ENCODE results near the gene RNF26. TPM values are rescaled to one million over a fixed set of nuclear protein-coding genes. Genes with fewer than 3 reads are reported as not detected.

Gene RNF26
- total and polyA plus RNA-seq, 2 of the 13 experiments (the other 11 are each of a cell fraction or from before 2014, with no cell fraction given), result 11.9 to 26.3 TPM

DNA sequence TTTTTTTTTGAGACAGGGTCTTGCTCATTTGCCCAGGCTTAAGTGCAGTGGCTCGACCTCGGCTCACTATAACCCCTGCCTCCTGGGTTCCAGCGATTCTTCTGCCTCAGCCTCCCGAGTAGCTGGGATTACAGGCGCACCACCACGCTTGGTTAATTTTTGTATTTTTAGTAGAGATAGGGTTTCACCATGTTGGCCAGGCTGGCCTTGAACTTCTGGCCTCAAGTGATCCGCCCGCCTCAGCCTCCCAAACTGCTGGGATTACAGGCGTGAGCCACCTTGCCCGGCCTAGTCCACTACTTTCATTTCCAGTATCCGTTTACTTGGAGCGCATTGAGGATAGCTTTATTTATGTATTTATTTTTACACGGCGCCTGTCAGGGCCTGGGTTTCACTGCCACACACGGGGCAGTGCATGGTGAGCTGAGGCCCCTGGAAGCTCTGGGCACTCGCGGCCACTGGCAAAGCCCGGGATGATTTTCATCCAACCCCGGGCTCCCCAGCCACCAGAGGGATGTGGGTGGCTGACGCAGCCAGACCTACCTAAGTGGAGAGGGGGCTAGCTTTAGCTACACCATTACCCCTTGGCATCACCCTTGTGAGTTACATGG is 11.3 kb upstream of the RNF26 start:
- DNase-seq (ENCODE audit: low spot score) (no peak), ATAC-seq (no peak), FAIRE-seq (no peak)
- 64% methylated on average over 19 of the region's 20 CpGs for WGBS (ENCODE audit: low lambda C conversion rate)
- H3K4me2 ChIP-seq (ENCODE audit: low read depth, low read length), result peak overlapping the region; percentile 42; the same call in 1 of the 2 replicates
- no peaks in the 10 kb centered on the region for H3K36me3 ChIP-seq (replicated peaks in 1 of 2; ENCODE audit: control insufficient read depth in 1 of 2, insufficient read depth in 2 of 2, low read length in 2 of 2)
- CTCF ChIA-PET (ENCODE audit: low intra/inter-chr PET ratio, low total read pairs), result interaction anchor here (0.9 kb wide), 1 partner anchor 51 kb away, joined by 5 read pairs; no protein-coding TSS in a partner anchor
- POLR2A ChIA-PET, result interaction anchor here (1.3 to 1.9 kb wide), 4 partner anchors 15 to 58 kb away, joined by 3 to 6 read pairs (median 4); partner anchors contain the start of gene USP2
- intact Hi-C loops (cut with micrococcal nuclease; ENCODE audit: unreplicated experiment) (loop anchor here (10.0 kb wide), 1 partner anchor 118 kb away; the partner anchor contains the start of gene CBL), in situ Hi-C loops (cut with HindIII; ENCODE audit: extremely low pct_ligation_motif_present, low pct_unique_long_range_greater_than_20kb) (no loop called here)
- H2AFZ ChIP-seq (ENCODE audit: low read length), result no peak overlapping the region
- no peaks in the 10 kb centered on the region for H3K9me3 ChIP-seq (ENCODE audit: low read length)
- H3K4me1 ChIP-seq (ENCODE audit: insufficient read depth, low read length), result peaks cover 63% of the 10 kb centered on the region
- no peaks in the 10 kb centered on the region; a peak in 2 of 5 replicates for H3K27me3 ChIP-seq (ENCODE audit: control insufficient read depth in 1 of 2, insufficient read depth in 2 of 2, low read length in 2 of 2)
- H3K27ac ChIP-seq (ENCODE audit: extremely low read length, insufficient read depth, low read length), result no peak overlapping the region
- H3K9ac ChIP-seq (ENCODE audit: insufficient read depth, low read depth, low read length), result no peak overlapping the region
- no TSS peak for BruUV-seq (replicated peaks)
- H3K4me3 ChIP-seq (replicated peaks in 1 of 3; ENCODE audit: insufficient read depth in 1 of 3, low read depth in 2 of 3, low read length in 3 of 3), result no peak overlapping the region
- H4K20me1 ChIP-seq (ENCODE audit: insufficient read depth, low read length), result no peaks in the 10 kb centered on the region
- H3K79me2 ChIP-seq (ENCODE audit: insufficient read depth, low read length), result no peaks in the 10 kb centered on the region
- TF ChIP-seq HNF4A (CRISPR knock-in tag; IDR thresholded peaks at IDR 0.05) (no peak), HMG20A (CRISPR knock-in tag; IDR thresholded peaks at IDR 0.05; ENCODE audit: borderline replicate concordance) (no peak), HNRNPL (IDR thresholded peaks at IDR 0.05; ENCODE audit: low read depth, low read length) (no peak), GATA4 (IDR thresholded peaks at IDR 0.05; ENCODE audit: borderline replicate concordance, low read depth) (no peak), RBM39 (IDR thresholded peaks at IDR 0.05; ENCODE audit: low read depth, low read length, poor library complexity, severe bottlenecking) (no peak), CBX2 (IDR thresholded peaks at IDR 0.05; ENCODE audit: low read depth, low read length) (no peak), CBX2 (CRISPR knock-in tag; IDR thresholded peaks at IDR 0.05; ENCODE audit: low read depth) (no peak), ZBTB8A (CRISPR knock-in tag; IDR thresholded peaks at IDR 0.05; ENCODE audit: borderline replicate concordance, low read depth) (no peak), DMAP1 (CRISPR knock-in tag; IDR thresholded peaks at IDR 0.05) (no peak), SP1 (IDR thresholded peaks at IDR 0.05) (no peak), SP1 (CRISPR knock-in tag; IDR thresholded peaks at IDR 0.05) (no peak), NFE2L1 (CRISPR knock-in tag; IDR thresholded peaks at IDR 0.05; ENCODE audit: borderline replicate concordance) (no peak)
- TF ChIP-seq, protein P1, sequence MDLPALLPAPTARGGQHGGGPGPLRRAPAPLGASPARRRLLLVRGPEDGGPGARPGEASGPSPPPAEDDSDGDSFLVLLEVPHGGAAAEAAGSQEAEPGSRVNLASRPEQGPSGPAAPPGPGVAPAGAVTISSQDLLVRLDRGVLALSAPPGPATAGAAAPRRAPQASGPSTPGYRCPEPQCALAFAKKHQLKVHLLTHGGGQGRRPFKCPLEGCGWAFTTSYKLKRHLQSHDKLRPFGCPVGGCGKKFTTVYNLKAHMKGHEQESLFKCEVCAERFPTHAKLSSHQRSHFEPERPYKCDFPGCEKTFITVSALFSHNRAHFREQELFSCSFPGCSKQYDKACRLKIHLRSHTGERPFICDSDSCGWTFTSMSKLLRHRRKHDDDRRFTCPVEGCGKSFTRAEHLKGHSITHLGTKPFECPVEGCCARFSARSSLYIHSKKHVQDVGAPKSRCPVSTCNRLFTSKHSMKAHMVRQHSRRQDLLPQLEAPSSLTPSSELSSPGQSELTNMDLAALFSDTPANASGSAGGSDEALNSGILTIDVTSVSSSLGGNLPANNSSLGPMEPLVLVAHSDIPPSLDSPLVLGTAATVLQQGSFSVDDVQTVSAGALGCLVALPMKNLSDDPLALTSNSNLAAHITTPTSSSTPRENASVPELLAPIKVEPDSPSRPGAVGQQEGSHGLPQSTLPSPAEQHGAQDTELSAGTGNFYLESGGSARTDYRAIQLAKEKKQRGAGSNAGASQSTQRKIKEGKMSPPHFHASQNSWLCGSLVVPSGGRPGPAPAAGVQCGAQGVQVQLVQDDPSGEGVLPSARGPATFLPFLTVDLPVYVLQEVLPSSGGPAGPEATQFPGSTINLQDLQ (CRISPR knock-in tag; IDR thresholded peaks at IDR 0.05), result no peak
- TF ChIP-seq, protein P2, sequence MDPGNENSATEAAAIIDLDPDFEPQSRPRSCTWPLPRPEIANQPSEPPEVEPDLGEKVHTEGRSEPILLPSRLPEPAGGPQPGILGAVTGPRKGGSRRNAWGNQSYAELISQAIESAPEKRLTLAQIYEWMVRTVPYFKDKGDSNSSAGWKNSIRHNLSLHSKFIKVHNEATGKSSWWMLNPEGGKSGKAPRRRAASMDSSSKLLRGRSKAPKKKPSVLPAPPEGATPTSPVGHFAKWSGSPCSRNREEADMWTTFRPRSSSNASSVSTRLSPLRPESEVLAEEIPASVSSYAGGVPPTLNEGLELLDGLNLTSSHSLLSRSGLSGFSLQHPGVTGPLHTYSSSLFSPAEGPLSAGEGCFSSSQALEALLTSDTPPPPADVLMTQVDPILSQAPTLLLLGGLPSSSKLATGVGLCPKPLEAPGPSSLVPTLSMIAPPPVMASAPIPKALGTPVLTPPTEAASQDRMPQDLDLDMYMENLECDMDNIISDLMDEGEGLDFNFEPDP (CRISPR knock-in tag; conservative IDR thresholded peaks at IDR 0.05), result no peak
- TF ChIP-seq, protein P3, sequence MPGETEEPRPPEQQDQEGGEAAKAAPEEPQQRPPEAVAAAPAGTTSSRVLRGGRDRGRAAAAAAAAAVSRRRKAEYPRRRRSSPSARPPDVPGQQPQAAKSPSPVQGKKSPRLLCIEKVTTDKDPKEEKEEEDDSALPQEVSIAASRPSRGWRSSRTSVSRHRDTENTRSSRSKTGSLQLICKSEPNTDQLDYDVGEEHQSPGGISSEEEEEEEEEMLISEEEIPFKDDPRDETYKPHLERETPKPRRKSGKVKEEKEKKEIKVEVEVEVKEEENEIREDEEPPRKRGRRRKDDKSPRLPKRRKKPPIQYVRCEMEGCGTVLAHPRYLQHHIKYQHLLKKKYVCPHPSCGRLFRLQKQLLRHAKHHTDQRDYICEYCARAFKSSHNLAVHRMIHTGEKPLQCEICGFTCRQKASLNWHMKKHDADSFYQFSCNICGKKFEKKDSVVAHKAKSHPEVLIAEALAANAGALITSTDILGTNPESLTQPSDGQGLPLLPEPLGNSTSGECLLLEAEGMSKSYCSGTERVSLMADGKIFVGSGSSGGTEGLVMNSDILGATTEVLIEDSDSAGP (CRISPR knock-in tag; IDR thresholded peaks at IDR 0.05; ENCODE audit: borderline replicate concordance), result 0 out of 2 replicates have a peak, but pooled peaks have one; percentile 21
- TF ChIP-seq, protein P4, sequence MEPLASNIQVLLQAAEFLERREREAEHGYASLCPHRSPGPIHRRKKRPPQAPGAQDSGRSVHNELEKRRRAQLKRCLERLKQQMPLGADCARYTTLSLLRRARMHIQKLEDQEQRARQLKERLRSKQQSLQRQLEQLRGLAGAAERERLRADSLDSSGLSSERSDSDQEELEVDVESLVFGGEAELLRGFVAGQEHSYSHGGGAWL (CRISPR knock-in tag; IDR thresholded peaks at IDR 0.05), result no peak
- TF ChIP-seq, protein P5, sequence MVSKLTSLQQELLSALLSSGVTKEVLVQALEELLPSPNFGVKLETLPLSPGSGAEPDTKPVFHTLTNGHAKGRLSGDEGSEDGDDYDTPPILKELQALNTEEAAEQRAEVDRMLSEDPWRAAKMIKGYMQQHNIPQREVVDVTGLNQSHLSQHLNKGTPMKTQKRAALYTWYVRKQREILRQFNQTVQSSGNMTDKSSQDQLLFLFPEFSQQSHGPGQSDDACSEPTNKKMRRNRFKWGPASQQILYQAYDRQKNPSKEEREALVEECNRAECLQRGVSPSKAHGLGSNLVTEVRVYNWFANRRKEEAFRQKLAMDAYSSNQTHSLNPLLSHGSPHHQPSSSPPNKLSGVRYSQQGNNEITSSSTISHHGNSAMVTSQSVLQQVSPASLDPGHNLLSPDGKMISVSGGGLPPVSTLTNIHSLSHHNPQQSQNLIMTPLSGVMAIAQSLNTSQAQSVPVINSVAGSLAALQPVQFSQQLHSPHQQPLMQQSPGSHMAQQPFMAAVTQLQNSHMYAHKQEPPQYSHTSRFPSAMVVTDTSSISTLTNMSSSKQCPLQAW (CRISPR knock-in tag; IDR thresholded peaks at IDR 0.05), result 0 out of 2 replicates have a peak, but pooled peaks have one; percentile 14
